SH-SY5Y (cell line): ENCODE data around the gene SLC39A11.

Experiments
- GATA2 ChIP-seq: IDR thresholded peaks from 2 replicates; pipeline ENCODE4 v1.6.1; 2011; ENCODE audit warnings: mild to moderate bottlenecking, low read depth, low read length
- GATA3 ChIP-seq: IDR thresholded peaks from 2 replicates; pipeline ENCODE4 v1.6.1; 2011; ENCODE audit warnings: low read depth, mild to moderate bottlenecking, low read length, moderate library complexity

DNA sequence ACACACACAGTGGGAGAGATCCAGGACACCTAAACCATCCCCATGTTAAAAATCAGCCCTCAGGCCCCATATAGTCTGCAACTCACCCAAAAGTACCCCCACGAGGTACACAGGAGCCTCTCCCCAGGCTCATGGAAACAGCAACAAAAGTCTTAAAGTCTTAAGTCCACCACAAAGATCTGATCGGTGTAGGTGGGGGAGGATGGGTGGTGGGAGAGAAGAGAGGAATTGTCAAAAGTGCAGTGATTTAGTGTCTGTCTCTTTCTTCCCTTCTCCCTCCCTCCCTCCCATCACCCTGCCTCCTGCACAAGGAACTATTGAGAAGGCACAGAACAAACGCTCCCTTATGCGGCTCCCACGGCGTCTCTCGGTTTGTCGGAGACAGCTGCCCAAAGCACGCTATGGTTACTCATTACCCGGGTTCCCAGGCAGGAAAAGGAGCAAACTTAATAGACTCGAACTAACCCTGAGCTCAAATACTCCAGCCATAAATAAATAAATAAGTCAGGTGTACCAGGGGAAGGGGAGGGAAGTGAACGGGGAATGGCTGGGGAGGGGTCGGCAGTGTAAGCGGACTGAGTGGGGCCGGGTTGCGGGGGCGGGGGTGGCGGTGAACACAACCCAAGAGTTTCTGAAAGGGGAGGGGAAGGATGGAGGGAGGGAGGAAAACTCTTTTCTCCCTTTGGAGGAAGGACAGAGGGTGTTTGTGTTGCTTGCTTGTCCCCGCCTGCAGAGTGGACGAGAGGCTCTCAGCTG, 477.4 kb downstream of the SLC39A11 start:
- no peak for TF ChIP-seq GATA3
- TF ChIP-seq GATA2, result no peak
